ENCODE results near the gene PPP1CC. TPM values are rescaled to one million over a fixed set of nuclear protein-coding genes. Genes with fewer than 3 reads are reported as not detected.

Gene PPP1CC
- total RNA-seq, 1 experiment from 2014 or later: 321 TPM

DNA sequence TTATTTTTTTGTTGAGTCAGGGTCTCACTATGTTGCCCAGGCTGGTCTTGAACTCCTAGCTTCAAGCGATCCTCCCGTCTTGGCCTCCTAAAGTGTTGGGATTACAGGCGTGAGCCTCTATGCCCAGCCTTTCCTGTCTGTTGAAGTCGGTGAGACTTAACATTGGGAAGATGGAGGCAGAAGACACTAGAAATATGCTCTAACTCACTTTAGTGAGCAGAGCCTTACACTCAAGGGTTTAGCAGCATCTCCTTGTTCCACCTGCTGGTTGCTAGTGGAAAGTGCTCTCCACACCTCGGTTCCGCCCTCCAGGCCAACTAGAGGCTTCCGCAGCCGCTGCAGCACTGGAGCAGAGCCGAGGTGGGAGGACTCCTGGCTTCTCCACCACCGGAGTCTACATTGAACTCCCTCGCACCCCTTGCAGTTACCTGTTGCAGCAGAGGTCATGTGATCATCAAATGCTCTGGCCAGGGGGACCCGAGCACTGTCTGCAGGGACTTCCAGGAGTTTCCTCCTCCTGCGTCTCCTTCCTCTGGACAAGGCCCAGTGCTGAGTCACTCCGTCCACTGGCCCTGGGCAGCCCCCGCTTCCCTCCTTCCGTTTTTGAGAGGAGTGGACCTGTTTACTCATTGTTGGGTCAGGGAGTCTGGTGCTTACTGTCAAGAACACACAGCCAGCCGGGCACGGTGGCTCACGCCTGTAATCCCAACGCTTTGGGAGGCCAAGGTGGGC lies 44.4 kb downstream of the PPP1CC start (continued):
- TF ChIP-seq, protein P1, sequence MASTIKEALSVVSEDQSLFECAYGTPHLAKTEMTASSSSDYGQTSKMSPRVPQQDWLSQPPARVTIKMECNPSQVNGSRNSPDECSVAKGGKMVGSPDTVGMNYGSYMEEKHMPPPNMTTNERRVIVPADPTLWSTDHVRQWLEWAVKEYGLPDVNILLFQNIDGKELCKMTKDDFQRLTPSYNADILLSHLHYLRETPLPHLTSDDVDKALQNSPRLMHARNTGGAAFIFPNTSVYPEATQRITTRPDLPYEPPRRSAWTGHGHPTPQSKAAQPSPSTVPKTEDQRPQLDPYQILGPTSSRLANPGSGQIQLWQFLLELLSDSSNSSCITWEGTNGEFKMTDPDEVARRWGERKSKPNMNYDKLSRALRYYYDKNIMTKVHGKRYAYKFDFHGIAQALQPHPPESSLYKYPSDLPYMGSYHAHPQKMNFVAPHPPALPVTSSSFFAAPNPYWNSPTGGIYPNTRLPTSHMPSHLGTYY (CRISPR knock-in tag; IDR thresholded peaks at IDR 0.05): no peak
- TF ChIP-seq SP1 (CRISPR knock-in tag; conservative IDR thresholded peaks at IDR 0.05) (no peak), KAT7 (CRISPR knock-in tag; IDR thresholded peaks at IDR 0.05; ENCODE audit: borderline replicate concordance) (no peak), ZNF317 (CRISPR knock-in tag; IDR thresholded peaks at IDR 0.05; ENCODE audit: borderline replicate concordance, low read depth) (no peak), ZNF219 (CRISPR knock-in tag; IDR thresholded peaks at IDR 0.05; ENCODE audit: borderline replicate concordance) (no peak), FOXK1 (CRISPR knock-in tag; IDR thresholded peaks at IDR 0.05) (no peak), ZNF416 (CRISPR knock-in tag; IDR thresholded peaks at IDR 0.05) (no peak), ZNF263 (CRISPR knock-in tag; IDR thresholded peaks at IDR 0.05; ENCODE audit: low read depth) (0 out of 2 replicates have a peak, but pooled peaks have one; percentile 50), RORB (CRISPR knock-in tag; IDR thresholded peaks at IDR 0.05) (no peak), NFATC4 (CRISPR knock-in tag; IDR thresholded peaks at IDR 0.05) (no peak), CREM (CRISPR knock-in tag; IDR thresholded peaks at IDR 0.05) (no peak), ZNF423 (CRISPR knock-in tag; IDR thresholded peaks at IDR 0.05) (no peak), NFE2L1 (CRISPR knock-in tag; IDR thresholded peaks at IDR 0.05) (peak; percentile 48; the same call in 1 of the 2 replicates), TEAD4 (CRISPR knock-in tag; IDR thresholded peaks at IDR 0.05) (no peak)
- TF ChIP-seq, protein P2, sequence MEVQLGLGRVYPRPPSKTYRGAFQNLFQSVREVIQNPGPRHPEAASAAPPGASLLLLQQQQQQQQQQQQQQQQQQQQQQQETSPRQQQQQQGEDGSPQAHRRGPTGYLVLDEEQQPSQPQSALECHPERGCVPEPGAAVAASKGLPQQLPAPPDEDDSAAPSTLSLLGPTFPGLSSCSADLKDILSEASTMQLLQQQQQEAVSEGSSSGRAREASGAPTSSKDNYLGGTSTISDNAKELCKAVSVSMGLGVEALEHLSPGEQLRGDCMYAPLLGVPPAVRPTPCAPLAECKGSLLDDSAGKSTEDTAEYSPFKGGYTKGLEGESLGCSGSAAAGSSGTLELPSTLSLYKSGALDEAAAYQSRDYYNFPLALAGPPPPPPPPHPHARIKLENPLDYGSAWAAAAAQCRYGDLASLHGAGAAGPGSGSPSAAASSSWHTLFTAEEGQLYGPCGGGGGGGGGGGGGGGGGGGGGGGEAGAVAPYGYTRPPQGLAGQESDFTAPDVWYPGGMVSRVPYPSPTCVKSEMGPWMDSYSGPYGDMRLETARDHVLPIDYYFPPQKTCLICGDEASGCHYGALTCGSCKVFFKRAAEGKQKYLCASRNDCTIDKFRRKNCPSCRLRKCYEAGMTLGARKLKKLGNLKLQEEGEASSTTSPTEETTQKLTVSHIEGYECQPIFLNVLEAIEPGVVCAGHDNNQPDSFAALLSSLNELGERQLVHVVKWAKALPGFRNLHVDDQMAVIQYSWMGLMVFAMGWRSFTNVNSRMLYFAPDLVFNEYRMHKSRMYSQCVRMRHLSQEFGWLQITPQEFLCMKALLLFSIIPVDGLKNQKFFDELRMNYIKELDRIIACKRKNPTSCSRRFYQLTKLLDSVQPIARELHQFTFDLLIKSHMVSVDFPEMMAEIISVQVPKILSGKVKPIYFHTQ (CRISPR knock-in tag; IDR thresholded peaks at IDR 0.05): no peak
- TF ChIP-seq, protein P3, sequence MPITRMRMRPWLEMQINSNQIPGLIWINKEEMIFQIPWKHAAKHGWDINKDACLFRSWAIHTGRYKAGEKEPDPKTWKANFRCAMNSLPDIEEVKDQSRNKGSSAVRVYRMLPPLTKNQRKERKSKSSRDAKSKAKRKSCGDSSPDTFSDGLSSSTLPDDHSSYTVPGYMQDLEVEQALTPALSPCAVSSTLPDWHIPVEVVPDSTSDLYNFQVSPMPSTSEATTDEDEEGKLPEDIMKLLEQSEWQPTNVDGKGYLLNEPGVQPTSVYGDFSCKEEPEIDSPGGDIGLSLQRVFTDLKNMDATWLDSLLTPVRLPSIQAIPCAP (CRISPR knock-in tag; IDR thresholded peaks at IDR 0.05): no peak
- TF ChIP-seq, protein P4, sequence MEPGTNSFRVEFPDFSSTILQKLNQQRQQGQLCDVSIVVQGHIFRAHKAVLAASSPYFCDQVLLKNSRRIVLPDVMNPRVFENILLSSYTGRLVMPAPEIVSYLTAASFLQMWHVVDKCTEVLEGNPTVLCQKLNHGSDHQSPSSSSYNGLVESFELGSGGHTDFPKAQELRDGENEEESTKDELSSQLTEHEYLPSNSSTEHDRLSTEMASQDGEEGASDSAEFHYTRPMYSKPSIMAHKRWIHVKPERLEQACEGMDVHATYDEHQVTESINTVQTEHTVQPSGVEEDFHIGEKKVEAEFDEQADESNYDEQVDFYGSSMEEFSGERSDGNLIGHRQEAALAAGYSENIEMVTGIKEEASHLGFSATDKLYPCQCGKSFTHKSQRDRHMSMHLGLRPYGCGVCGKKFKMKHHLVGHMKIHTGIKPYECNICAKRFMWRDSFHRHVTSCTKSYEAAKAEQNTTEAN (CRISPR knock-in tag; IDR thresholded peaks at IDR 0.05): 0 out of 2 replicates have a peak, but pooled peaks have one; percentile 11
- TF ChIP-seq, protein P5, sequence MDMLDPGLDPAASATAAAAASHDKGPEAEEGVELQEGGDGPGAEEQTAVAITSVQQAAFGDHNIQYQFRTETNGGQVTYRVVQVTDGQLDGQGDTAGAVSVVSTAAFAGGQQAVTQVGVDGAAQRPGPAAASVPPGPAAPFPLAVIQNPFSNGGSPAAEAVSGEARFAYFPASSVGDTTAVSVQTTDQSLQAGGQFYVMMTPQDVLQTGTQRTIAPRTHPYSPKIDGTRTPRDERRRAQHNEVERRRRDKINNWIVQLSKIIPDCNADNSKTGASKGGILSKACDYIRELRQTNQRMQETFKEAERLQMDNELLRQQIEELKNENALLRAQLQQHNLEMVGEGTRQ (CRISPR knock-in tag; IDR thresholded peaks at IDR 0.05): peak; percentile 74
- TF ChIP-seq, protein P6, sequence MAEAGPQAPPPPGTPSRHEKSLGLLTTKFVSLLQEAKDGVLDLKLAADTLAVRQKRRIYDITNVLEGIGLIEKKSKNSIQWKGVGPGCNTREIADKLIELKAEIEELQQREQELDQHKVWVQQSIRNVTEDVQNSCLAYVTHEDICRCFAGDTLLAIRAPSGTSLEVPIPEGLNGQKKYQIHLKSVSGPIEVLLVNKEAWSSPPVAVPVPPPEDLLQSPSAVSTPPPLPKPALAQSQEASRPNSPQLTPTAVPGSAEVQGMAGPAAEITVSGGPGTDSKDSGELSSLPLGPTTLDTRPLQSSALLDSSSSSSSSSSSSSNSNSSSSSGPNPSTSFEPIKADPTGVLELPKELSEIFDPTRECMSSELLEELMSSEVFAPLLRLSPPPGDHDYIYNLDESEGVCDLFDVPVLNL (CRISPR knock-in tag; IDR thresholded peaks at IDR 0.05; ENCODE audit: borderline replicate concordance, low read depth): no peak
- TF ChIP-seq, protein P7, sequence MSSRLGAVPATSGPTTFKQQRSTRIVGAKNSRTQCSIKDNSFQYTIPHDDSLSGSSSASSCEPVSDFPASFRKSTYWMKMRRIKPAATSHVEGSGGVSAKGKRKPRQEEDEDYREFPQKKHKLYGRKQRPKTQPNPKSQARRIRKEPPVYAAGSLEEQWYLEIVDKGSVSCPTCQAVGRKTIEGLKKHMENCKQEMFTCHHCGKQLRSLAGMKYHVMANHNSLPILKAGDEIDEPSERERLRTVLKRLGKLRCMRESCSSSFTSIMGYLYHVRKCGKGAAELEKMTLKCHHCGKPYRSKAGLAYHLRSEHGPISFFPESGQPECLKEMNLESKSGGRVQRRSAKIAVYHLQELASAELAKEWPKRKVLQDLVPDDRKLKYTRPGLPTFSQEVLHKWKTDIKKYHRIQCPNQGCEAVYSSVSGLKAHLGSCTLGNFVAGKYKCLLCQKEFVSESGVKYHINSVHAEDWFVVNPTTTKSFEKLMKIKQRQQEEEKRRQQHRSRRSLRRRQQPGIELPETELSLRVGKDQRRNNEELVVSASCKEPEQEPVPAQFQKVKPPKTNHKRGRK (CRISPR knock-in tag; IDR thresholded peaks at IDR 0.05; ENCODE audit: borderline replicate concordance): no peak
- TF ChIP-seq, protein P8, sequence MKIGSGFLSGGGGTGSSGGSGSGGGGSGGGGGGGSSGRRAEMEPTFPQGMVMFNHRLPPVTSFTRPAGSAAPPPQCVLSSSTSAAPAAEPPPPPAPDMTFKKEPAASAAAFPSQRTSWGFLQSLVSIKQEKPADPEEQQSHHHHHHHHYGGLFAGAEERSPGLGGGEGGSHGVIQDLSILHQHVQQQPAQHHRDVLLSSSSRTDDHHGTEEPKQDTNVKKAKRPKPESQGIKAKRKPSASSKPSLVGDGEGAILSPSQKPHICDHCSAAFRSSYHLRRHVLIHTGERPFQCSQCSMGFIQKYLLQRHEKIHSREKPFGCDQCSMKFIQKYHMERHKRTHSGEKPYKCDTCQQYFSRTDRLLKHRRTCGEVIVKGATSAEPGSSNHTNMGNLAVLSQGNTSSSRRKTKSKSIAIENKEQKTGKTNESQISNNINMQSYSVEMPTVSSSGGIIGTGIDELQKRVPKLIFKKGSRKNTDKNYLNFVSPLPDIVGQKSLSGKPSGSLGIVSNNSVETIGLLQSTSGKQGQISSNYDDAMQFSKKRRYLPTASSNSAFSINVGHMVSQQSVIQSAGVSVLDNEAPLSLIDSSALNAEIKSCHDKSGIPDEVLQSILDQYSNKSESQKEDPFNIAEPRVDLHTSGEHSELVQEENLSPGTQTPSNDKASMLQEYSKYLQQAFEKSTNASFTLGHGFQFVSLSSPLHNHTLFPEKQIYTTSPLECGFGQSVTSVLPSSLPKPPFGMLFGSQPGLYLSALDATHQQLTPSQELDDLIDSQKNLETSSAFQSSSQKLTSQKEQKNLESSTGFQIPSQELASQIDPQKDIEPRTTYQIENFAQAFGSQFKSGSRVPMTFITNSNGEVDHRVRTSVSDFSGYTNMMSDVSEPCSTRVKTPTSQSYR (CRISPR knock-in tag; IDR thresholded peaks at IDR 0.05): no peak
- TF ChIP-seq, protein P9, sequence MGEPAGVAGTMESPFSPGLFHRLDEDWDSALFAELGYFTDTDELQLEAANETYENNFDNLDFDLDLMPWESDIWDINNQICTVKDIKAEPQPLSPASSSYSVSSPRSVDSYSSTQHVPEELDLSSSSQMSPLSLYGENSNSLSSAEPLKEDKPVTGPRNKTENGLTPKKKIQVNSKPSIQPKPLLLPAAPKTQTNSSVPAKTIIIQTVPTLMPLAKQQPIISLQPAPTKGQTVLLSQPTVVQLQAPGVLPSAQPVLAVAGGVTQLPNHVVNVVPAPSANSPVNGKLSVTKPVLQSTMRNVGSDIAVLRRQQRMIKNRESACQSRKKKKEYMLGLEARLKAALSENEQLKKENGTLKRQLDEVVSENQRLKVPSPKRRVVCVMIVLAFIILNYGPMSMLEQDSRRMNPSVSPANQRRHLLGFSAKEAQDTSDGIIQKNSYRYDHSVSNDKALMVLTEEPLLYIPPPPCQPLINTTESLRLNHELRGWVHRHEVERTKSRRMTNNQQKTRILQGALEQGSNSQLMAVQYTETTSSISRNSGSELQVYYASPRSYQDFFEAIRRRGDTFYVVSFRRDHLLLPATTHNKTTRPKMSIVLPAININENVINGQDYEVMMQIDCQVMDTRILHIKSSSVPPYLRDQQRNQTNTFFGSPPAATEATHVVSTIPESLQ (CRISPR knock-in tag; IDR thresholded peaks at IDR 0.05): no peak
- TF ChIP-seq, protein P10, sequence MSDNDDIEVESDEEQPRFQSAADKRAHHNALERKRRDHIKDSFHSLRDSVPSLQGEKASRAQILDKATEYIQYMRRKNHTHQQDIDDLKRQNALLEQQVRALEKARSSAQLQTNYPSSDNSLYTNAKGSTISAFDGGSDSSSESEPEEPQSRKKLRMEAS (CRISPR knock-in tag; IDR thresholded peaks at IDR 0.05): 0 out of 2 replicates have a peak, but pooled peaks have one; percentile 25
